GM06990 (cell line): ENCODE results near the gene TUT4.
A peak's percentile ranks its signal among the peaks of the same experiment; 100 is the strongest.

Source experiments
- DNase-seq: peaks from one replicate; pipeline ENCODE4 v3.0.0-alpha.2; 2011; ENCODE audit not compliant: insufficient read length; ENCODE audit errors: extremely low read depth
- H3K27me3 ChIP-seq: replicated peaks from 2 replicates; pipeline ENCODE4 v1.6.0; 2011; ENCODE audit warnings: low read length; ENCODE audit not compliant: control insufficient read depth, insufficient read depth
- H3K36me3 ChIP-seq: 2 replicates; pipeline ENCODE4 v1.5.1; 2011; ENCODE audit warnings: low read length; ENCODE audit not compliant: control insufficient read depth, insufficient read depth
- H3K4me3 ChIP-seq: replicated peaks from 2 replicates; pipeline ENCODE4 v1.5.1; 2011; ENCODE audit warnings: low read depth, mild to moderate bottlenecking, control low read depth, low read length
- TF ChIP-seq, protein P1 (sequence below): IDR thresholded peaks from 2 replicates; pipeline ENCODE4 v1.5.1; 2011; ENCODE audit warnings: low read length, control low read depth, mild to moderate bottlenecking, inconsistent platforms; ENCODE audit not compliant: insufficient read depth, poor library complexity, severe bottlenecking

The TUT4 gene, protein sequence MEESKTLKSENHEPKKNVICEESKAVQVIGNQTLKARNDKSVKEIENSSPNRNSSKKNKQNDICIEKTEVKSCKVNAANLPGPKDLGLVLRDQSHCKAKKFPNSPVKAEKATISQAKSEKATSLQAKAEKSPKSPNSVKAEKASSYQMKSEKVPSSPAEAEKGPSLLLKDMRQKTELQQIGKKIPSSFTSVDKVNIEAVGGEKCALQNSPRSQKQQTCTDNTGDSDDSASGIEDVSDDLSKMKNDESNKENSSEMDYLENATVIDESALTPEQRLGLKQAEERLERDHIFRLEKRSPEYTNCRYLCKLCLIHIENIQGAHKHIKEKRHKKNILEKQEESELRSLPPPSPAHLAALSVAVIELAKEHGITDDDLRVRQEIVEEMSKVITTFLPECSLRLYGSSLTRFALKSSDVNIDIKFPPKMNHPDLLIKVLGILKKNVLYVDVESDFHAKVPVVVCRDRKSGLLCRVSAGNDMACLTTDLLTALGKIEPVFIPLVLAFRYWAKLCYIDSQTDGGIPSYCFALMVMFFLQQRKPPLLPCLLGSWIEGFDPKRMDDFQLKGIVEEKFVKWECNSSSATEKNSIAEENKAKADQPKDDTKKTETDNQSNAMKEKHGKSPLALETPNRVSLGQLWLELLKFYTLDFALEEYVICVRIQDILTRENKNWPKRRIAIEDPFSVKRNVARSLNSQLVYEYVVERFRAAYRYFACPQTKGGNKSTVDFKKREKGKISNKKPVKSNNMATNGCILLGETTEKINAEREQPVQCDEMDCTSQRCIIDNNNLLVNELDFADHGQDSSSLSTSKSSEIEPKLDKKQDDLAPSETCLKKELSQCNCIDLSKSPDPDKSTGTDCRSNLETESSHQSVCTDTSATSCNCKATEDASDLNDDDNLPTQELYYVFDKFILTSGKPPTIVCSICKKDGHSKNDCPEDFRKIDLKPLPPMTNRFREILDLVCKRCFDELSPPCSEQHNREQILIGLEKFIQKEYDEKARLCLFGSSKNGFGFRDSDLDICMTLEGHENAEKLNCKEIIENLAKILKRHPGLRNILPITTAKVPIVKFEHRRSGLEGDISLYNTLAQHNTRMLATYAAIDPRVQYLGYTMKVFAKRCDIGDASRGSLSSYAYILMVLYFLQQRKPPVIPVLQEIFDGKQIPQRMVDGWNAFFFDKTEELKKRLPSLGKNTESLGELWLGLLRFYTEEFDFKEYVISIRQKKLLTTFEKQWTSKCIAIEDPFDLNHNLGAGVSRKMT (N-terminal part only)

DNA sequence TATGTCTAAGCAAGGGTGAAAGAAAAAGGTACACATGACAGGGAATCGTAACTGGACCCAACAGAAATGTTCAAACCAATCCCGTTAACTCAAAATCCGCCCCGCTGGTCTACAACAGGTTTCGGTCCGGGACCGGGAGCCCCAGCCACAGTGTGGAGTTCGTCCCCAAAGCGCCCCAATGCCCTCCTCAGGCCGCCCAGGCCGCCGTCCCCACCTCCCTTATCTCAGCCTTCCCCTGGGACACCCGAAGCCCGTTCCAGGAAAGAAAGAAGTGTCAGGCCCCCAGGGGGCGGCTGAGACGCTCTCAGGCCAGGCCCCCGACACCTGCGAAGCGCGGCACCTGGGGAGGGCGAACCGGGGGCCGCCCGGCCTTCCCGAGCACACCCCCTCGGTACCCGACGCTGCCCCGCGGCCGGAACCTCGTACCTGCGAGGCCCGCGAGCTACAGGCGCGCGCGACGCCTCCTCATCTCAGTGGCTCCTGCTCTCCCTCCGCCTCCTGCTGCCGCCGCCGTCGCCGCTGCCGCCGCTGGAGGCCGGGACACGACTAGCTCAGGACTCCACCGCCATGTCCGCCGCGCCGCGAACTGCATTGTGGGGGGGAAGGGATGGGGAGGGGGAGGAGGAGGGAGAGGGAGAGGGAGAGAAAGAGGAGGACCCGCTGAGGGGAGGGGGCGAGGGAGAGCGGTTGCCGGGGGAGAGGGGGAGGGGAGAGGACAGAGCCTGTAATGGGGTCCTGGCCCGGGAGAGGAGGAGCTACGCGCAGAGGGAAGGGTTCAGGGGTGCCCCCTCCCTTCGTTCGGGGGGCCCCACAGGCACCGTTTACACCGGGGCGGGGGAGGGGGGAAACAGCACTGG lies at the start of gene TUT4:
Gene TUT4, minus strand, starts transcription at position 588 of the 857 bp plus-strand sequence. CDS start 26,812 bp downstream, outside the sequence.
- TF ChIP-seq, protein P1, sequence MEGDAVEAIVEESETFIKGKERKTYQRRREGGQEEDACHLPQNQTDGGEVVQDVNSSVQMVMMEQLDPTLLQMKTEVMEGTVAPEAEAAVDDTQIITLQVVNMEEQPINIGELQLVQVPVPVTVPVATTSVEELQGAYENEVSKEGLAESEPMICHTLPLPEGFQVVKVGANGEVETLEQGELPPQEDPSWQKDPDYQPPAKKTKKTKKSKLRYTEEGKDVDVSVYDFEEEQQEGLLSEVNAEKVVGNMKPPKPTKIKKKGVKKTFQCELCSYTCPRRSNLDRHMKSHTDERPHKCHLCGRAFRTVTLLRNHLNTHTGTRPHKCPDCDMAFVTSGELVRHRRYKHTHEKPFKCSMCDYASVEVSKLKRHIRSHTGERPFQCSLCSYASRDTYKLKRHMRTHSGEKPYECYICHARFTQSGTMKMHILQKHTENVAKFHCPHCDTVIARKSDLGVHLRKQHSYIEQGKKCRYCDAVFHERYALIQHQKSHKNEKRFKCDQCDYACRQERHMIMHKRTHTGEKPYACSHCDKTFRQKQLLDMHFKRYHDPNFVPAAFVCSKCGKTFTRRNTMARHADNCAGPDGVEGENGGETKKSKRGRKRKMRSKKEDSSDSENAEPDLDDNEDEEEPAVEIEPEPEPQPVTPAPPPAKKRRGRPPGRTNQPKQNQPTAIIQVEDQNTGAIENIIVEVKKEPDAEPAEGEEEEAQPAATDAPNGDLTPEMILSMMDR, result peak; percentile 31
- Histone ChIP-seq H3K4me3 (peak within 1 kb of the TSS; percentile 86), H3K36me3 (no peaks in the 10 kb centered on the region), H3K27me3 (no peaks in the 10 kb centered on the region)
- peak; percentile 85 for DNase-seq

DNA sequence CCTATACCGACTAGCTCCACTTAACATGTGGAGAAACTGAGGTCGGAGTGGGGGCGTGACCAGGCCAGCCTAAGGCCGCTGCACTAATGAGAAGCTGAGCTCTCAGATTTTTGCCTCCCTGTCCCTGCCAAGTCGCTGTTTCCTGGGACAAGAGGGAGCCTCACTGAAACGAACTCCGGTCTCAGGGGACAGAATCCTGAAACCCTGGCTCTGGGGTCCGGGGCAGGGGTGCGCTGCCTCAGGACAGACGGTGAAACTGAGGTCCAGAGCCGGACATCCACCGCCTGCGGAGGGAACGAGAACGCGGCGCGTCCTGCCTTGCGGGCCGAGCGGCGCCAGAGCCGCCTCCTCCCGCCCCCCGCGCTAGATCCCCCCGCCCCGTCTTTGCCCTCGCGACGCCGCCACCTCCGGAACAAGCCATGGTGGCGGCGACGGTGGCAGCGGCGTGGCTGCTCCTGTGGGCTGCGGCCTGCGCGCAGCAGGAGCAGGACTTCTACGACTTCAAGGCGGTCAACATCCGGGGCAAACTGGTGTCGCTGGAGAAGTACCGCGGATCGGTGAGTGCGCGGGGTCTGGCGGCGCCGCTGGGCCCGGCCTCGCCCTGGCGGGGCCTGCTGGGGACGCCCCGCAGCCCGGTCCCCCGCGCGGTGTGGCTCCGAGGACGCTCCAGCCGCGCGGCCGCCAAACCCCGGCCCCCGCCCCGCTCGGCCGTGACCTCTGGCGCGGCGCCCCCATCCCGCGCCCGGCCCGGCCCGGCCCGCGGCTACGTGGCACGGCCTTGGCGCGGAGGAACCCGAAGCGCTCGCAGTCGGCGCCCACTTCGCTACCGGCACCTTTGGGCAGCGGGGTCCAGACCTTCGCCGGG lies 49.3 kb upstream of the TUT4 start, which contains the start of gene GPX7:
Gene GPX7, plus strand, starts transcription at position 381 of the 865 bp plus-strand sequence. Its CDS starts 39 bp downstream, at position 420.
- Histone ChIP-seq H3K27me3 (no peaks in the 10 kb centered on the region), H3K4me3 (peak within 1 kb of the TSS; percentile 63), H3K36me3 (peaks cover 1% of the 10 kb centered on the region)
- peak; percentile 59 for DNase-seq
- TF ChIP-seq, protein P1, result no peak

DNA sequence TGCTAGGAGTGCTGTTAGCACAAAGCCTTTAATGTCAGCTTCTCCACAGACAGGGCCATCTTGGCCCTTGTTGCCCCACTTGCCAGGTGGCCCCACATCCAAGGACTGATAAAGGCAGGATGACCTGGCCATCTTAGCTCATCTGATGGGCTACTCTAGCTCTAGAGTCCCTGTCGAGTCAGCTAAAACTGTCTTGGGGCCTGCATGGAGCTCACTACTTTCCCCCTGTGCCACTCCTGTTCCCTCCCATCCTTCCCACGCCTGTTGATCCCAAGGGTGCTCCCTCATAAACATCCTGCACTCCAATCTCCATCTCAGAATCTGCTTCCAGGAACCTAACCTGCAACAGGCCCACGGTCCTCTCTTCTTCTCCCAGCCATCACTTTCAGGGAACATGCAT lies 48.6 kb upstream of the TUT4 start:
- Histone ChIP-seq H3K36me3 (peaks cover 1% of the 10 kb centered on the region; the same call in 1 of the 2 replicates), H3K4me3 (peak overlapping the region; percentile 63), H3K27me3 (no peaks in the 10 kb centered on the region)
- DNase-seq, result no peak
- TF ChIP-seq, protein P1, result no peak

DNA sequence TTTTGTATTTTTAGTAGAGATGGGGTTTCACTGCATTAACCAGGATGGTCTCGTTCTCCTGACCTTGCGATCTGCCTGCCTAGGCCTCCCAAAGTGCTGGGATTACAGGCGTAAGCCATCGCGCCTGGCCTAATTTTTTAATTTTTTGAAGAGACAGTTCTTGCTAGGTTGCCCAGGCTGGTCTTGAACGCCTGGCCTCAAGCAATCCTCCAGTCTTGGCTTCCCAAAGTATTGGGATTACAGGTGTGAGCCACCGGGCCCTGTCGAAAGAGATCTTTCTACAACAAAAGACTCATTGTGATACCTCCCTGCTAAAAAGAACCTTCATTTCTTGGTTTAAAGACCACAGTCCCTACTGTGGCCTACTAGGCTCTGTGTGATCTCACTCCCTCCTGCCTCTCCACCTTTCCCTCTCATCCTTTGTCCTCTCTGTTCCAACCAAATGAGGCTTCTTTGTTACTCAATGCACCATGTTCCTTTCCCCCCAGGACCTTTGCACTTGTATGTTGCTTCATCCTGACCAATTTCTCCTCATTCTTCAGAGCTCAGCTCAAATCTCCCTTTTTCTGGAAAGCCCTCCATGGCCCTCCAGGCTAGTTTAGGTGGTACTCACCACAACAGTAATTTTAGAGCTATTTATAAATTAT lies 47.8 kb upstream of the TUT4 start:
- H3K4me3 ChIP-seq, result no peak overlapping the region
- no peaks in the 10 kb centered on the region for H3K27me3 ChIP-seq
- TF ChIP-seq, protein P1, result no peak
- DNase-seq, result no peak
- no peaks in the 10 kb centered on the region for H3K36me3 ChIP-seq
